Thyroid gland (tissue), 4 donors: Measurements from ENCODE around the gene LONP2.

ENCODE experiments used
- POLR2A ChIP-seq, 2 donors: fragments of 450-650 bp; IDR thresholded peaks; one replicate each; pipeline ENCODE4 v1.6.1; 2017; ENCODE audit warnings: antibody characterized with exemption in 2 of 2, mild to moderate bottlenecking in 2 of 2, moderate library complexity in 1 of 2
- TF ChIP-seq, protein P1 (sequence below), 6 experiments: fragments of 200-600 bp in 3 of 6; fragments of 450-650 bp in 3 of 6; sonication (generic) in 3 of 6; IDR thresholded peaks; one replicate each; pipeline ENCODE4 v1.5.1; 2016 to 2019; ENCODE audit warnings: antibody characterized with exemption in 6 of 6, mild to moderate bottlenecking in 2 of 6, inconsistent platforms in 1 of 6, moderate library complexity in 1 of 6

GRCh38 chr16:48223490-48223889 lies 20.6 kb upstream of the LONP2 start:
- TF ChIP-seq, protein P1, sequence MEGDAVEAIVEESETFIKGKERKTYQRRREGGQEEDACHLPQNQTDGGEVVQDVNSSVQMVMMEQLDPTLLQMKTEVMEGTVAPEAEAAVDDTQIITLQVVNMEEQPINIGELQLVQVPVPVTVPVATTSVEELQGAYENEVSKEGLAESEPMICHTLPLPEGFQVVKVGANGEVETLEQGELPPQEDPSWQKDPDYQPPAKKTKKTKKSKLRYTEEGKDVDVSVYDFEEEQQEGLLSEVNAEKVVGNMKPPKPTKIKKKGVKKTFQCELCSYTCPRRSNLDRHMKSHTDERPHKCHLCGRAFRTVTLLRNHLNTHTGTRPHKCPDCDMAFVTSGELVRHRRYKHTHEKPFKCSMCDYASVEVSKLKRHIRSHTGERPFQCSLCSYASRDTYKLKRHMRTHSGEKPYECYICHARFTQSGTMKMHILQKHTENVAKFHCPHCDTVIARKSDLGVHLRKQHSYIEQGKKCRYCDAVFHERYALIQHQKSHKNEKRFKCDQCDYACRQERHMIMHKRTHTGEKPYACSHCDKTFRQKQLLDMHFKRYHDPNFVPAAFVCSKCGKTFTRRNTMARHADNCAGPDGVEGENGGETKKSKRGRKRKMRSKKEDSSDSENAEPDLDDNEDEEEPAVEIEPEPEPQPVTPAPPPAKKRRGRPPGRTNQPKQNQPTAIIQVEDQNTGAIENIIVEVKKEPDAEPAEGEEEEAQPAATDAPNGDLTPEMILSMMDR (IDR thresholded peaks at IDR 0.05), result no peak
- no peak for TF ChIP-seq POLR2A (IDR thresholded peaks at IDR 0.05)
